Lower lobe of right lung (tissue), 2 donors: ENCODE measurements around the gene ZBTB46. TPM values are rescaled to one million over a fixed set of nuclear protein-coding genes. Genes with fewer than 3 reads are reported as not detected.

Source experiments
- ATAC-seq, 2 donors: fragments of 200-7000 bp; cut with Tn5 transposase; one replicate each; pipeline ENCODE4 v1.9.1; 2020 to 2022; ENCODE audit warnings: mild to moderate bottlenecking in 2 of 2, moderate library complexity in 2 of 2
- DNase-seq: peaks from one replicate; pipeline ENCODE4 v3.0.0-alpha.2; 2020
- H3K27ac ChIP-seq: fragments of 200-600 bp; one replicate; pipeline ENCODE4 v1.8.0; 2022
- H3K27me3 ChIP-seq: fragments of 200-600 bp; one replicate; pipeline ENCODE4 v1.8.0; 2022; ENCODE audit warnings: low read depth
- H3K36me3 ChIP-seq: fragments of 200-600 bp; one replicate; pipeline ENCODE4 v1.8.0; 2022; ENCODE audit warnings: mild to moderate bottlenecking
- H3K4me1 ChIP-seq: fragments of 200-600 bp; one replicate; pipeline ENCODE4 v1.8.0; 2022
- H3K4me3 ChIP-seq: fragments of 200-600 bp; one replicate; pipeline ENCODE4 v1.8.0; 2022; ENCODE audit warnings: mild to moderate bottlenecking
- H3K9me3 ChIP-seq: fragments of 200-600 bp; one replicate; pipeline ENCODE4 v1.8.0; 2022
- intact Hi-C: fragments of 100-400 bp; cut with DNase I; formaldehyde crosslinking; loops from one replicate; pipeline ENCODE4 v1.11.0; 2022
- total RNA-seq: library from RNA; stranded (reverse); fragmentation: NEBNext Ultra II Directional; extraction: Animal tissue kit (Norgen Biotek cat#: 25700); gene quantifications from one replicate; pipeline ENCODE4 v1.2.1, GENCODE V29; 2021
- TF ChIP-seq, protein P1 (sequence below): fragments of 200-600 bp; IDR thresholded peaks from one replicate; pipeline ENCODE4 v1.8.0; 2022; ENCODE audit warnings: antibody characterized with exemption, mild to moderate bottlenecking
- donor health status: DM: no; HTN: yes; CAD: no; lungs with severe emphysema.

Gene ZBTB46
- total RNA-seq, 1 donor from 2014 or later = 9.9 TPM

DNA sequence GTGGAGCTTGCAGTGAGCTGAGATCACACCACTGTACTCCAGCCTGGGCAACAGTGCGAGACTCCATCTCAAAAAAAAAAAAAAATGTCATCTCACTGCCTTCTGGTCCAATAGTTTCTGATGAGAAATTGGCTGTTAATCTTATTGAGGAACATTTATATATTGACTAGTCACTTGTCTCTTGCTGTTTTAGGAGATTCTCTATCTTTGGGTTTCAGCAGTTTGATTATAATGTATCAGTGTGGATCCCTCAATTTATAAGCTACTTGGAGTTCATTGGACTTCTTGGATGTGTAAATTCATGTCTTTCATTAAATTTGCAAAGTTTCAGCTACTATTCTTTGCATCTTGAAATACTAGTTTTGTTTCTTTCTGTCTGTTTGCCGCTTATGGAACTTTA, 112.1 kb downstream of the ZBTB46 start:
- DNase-seq (no peak), ATAC-seq (no peak)
- intact Hi-C loops = no loop called here
- Histone ChIP-seq H3K27ac (no peak overlapping the region), H3K4me1 (no peaks in the 10 kb centered on the region), H3K36me3 (peaks cover 60% of the 10 kb centered on the region), H3K27me3 (no peaks in the 10 kb centered on the region), H3K4me3 (no peak overlapping the region), H3K9me3 (peaks cover 20% of the 10 kb centered on the region)
- TF ChIP-seq, protein P1, sequence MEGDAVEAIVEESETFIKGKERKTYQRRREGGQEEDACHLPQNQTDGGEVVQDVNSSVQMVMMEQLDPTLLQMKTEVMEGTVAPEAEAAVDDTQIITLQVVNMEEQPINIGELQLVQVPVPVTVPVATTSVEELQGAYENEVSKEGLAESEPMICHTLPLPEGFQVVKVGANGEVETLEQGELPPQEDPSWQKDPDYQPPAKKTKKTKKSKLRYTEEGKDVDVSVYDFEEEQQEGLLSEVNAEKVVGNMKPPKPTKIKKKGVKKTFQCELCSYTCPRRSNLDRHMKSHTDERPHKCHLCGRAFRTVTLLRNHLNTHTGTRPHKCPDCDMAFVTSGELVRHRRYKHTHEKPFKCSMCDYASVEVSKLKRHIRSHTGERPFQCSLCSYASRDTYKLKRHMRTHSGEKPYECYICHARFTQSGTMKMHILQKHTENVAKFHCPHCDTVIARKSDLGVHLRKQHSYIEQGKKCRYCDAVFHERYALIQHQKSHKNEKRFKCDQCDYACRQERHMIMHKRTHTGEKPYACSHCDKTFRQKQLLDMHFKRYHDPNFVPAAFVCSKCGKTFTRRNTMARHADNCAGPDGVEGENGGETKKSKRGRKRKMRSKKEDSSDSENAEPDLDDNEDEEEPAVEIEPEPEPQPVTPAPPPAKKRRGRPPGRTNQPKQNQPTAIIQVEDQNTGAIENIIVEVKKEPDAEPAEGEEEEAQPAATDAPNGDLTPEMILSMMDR = no peak

DNA sequence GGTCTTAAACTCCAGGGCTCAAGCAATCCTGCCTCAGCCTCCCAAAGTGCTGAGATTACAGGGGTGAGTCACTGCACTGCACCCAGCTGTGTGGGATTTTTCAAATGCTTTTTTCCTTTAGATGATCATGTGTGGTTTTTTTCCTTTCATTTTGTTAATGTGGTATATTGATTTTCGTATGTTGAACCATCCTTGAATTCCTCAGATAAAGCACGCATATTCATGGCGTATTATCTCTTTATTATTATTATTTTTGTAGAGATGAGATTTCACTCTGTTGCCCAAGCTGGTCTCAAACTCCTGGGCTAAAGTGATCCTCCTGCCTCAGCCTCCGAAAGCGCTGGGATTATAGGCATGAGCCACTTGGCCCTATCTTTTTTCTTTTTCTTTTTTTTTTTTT, 116.2 kb downstream of the ZBTB46 start:
- Histone ChIP-seq H3K27ac (no peak overlapping the region), H3K4me3 (no peak overlapping the region), H3K27me3 (no peaks in the 10 kb centered on the region), H3K4me1 (peaks cover 2% of the 10 kb centered on the region), H3K36me3 (peaks cover 69% of the 10 kb centered on the region), H3K9me3 (peaks cover 20% of the 10 kb centered on the region)
- TF ChIP-seq, protein P1 = no peak
- no peak for DNase-seq
- ATAC-seq = no peak
- intact Hi-C loops = no loop called here

DNA sequence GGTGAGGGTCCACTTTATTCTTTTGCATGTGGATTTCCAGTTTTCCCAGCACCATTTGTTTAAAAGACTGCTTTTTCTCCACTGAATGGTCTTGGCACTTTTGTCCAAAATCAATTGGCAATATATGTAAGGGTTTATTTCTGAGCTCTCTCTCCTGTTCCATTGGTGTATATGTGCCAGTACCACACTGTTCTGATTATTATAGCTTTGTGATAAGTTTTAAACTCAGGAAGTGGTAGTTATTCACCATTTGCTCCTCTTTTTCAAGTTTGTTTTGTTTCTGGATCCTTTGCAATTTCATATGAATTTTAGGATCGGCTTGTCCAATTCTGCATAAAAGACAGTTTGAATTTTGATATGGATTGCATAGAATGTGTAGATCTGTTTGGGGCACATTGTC, 118.9 kb downstream of the ZBTB46 start:
- H3K4me1 ChIP-seq = peaks cover 18% of the 10 kb centered on the region
- no peak overlapping the region for H3K27ac ChIP-seq
- ATAC-seq = no peak
- H3K9me3 ChIP-seq = peaks cover 10% of the 10 kb centered on the region
- peaks cover 65% of the 10 kb centered on the region for H3K36me3 ChIP-seq
- TF ChIP-seq, protein P1 = no peak
- no peak for DNase-seq
- no peaks in the 10 kb centered on the region for H3K27me3 ChIP-seq
- no peak overlapping the region for H3K4me3 ChIP-seq
- intact Hi-C loops = no loop called here

DNA sequence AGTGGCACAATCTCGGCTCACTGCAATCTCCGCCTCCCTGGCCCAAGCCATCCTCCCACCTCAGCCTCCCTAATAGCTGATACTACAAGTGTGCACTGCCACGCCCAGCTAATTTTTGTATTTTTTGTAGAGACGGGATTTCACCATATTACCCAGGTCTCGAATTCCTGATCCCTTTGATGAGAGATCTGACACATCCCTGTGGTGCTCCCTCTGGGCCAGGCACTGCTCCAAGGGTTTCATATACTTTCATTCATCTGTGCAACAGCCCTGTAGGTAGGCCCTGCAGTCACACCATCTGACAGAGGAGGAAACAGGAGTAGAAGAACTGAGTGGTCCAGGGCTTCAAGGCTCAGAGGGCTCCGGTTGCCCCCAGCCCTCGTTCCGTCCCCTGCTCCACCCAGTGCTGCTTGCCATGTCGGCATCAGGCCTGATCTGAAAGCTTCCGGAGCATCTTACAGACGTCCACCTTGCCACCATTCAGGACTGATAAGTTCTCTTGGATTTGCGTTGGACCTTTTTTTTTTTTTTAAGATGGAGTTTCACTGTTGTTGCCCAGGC, 119.9 kb downstream of the ZBTB46 start:
- Histone ChIP-seq H3K9me3 (peaks cover 10% of the 10 kb centered on the region), H3K27me3 (no peaks in the 10 kb centered on the region), H3K36me3 (peaks cover 61% of the 10 kb centered on the region), H3K27ac (no peak overlapping the region), H3K4me1 (peaks cover 27% of the 10 kb centered on the region), H3K4me3 (no peak overlapping the region)
- TF ChIP-seq, protein P1 = no peak
- intact Hi-C loops = no loop called here
- no peak for ATAC-seq
- DNase-seq = no peak

DNA sequence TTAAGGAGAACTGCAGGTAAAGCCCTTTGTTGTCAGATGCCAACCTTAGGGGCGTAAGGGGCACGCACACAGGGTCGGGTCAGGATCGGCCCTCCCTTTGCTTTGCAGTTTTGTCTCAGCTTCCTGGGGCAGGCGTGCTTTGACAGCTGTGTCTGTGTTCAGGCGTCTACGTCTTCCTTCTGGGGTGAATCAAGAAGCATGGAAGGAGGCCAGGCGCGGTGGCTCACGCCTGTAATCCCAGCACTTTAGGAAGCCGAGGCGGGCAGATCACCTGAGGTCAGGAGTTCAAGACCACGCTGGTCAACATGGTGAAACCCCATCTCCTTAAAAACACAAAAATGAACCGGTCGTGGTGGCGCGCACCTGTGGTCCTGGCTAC, 121.9 kb downstream of the ZBTB46 start:
- TF ChIP-seq, protein P1 = no peak
- Histone ChIP-seq H3K4me3 (peak overlapping the region; percentile 96), H3K4me1 (peaks cover 32% of the 10 kb centered on the region), H3K36me3 (peaks cover 67% of the 10 kb centered on the region), H3K27me3 (no peaks in the 10 kb centered on the region), H3K9me3 (no peaks in the 10 kb centered on the region), H3K27ac (no peak overlapping the region)
- ATAC-seq (no peak), DNase-seq (no peak)
- intact Hi-C loops = no loop called here
